ENCODE results near the gene YWHAH. TPM values are rescaled to one million over a fixed set of nuclear protein-coding genes. Genes with fewer than 3 reads are reported as not detected.

Gene YWHAH
- total RNA-seq, 2 experiments from 2014 or later: 224 to 254 TPM

DNA sequence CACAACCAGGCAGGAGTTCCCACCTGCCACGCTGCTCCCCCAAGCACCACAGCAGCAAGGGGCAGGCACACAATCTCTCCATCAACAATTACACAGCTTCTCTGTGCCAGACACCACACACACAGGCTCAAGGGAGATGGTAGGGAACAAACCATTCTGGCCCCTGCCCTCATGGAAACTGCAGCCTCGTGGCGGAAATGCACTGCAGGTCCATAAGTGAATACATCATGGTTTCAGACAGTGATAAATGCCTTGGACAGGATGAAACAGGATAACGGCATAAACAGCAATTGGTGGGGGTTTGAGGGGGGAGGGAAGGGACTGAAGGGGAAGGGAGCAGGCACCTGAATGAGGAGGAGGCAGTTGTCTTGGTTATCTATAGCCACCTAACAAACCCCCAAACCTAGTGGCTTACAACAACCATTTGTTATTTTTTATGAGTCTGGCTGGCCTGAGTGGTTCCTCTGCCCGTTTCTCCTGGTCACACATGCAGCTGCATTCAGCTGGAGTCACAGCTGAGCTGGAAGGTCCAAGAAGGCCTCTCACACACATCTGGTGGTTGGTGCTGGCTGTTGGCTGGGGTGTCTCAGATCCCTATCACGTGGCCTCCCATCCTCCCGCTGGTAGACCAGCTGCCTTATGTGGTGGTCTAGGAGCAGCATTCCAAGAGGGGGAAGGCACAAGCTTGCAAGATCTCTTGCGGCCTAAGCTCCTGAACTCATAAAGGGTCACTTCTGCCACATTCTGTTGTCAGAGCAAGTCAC lies 15.0 kb upstream of the YWHAH start:
- ATAC-seq (no peak), DNase-seq (no peak)
- H3K9me3 Mint-ChIP-seq (ENCODE audit: low read depth): no peaks in the 10 kb centered on the region
- peaks cover 29% of the 10 kb centered on the region for H3K27me3 Mint-ChIP-seq
- peaks cover 3% of the 10 kb centered on the region for H3K4me1 Mint-ChIP-seq
- CTCF ChIA-PET: interaction anchor here (1.8 kb wide), 1 partner anchor 14 kb away, joined by 6 read pairs; no protein-coding TSS in a partner anchor
- H3K27ac Mint-ChIP-seq: no peak overlapping the region
- no peaks in the 10 kb centered on the region for H3K36me3 Mint-ChIP-seq
- H3K4me3 Mint-ChIP-seq: no peak overlapping the region

DNA sequence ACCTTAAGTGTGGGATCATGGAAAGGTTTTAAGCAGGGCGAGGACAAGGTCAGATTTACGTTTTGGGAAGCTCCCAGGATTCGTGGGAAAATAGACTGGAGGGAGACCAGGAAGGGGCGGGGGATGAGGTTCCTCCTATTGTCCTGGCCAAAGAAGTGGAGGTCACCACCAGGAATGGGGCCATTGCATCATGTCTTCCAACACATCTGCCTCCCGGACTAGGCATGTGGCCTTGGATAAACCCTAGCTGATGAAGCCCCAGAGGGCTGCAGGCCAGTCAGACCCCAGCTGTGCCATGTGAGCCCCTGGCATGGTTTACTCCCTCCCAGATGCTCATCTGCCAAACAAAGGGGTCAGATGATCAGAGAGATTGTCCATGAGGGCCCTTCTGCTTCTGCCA lies 11.5 kb upstream of the YWHAH start:
- H3K27ac Mint-ChIP-seq: no peak overlapping the region
- ATAC-seq (no peak), DNase-seq (no peak)
- H3K4me1 Mint-ChIP-seq: peaks cover 3% of the 10 kb centered on the region
- H3K36me3 Mint-ChIP-seq: no peaks in the 10 kb centered on the region
- H3K4me3 Mint-ChIP-seq: no peak overlapping the region
- no peaks in the 10 kb centered on the region for H3K9me3 Mint-ChIP-seq (ENCODE audit: low read depth)
- CTCF ChIA-PET: interaction anchor here (1.1 kb wide), 1 partner anchor 37 kb away, joined by 3 read pairs; no protein-coding TSS in a partner anchor
- H3K27me3 Mint-ChIP-seq: peaks cover 14% of the 10 kb centered on the region

DNA sequence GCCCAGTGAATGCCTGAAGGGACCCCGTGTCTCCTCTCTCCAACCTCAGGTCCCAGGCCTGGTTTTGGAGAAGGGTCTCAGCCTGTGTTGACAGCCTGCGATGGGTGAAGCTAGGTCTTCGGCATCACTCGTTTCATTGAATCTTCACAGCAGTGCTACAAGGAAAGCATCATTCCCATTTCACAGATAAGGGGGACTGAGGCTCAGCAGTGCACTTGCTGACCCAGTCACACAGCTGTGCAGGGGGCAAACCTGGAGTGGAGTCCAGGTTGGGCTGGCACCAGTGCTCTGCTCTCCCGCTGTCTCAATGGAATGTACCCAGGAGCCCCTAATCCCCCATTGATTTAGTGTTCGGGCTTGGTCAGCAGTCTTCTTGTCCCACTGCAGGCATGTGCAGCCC lies 10.9 kb upstream of the YWHAH start:
- Mint-ChIP-seq H3K9me3 (ENCODE audit: low read depth) (no peaks in the 10 kb centered on the region), H3K27ac (no peak overlapping the region), H3K4me3 (no peak overlapping the region), H3K36me3 (no peaks in the 10 kb centered on the region), H3K4me1 (peaks cover 3% of the 10 kb centered on the region), H3K27me3 (peaks cover 11% of the 10 kb centered on the region)
- ATAC-seq (no peak), DNase-seq (no peak)
- CTCF ChIA-PET: no interaction called here

- peaks cover 3% of the 10 kb centered on the region for H3K4me1 Mint-ChIP-seq
- no peaks in the 10 kb centered on the region for H3K36me3 Mint-ChIP-seq
- H3K27me3 Mint-ChIP-seq: peaks cover 8% of the 10 kb centered on the region
- H3K9me3 Mint-ChIP-seq (ENCODE audit: low read depth): no peaks in the 10 kb centered on the region
- DNase-seq (no peak), ATAC-seq (no peak)
- no peak overlapping the region for H3K27ac Mint-ChIP-seq
- H3K4me3 Mint-ChIP-seq: no peak overlapping the region
- CTCF ChIA-PET: interaction anchor here (0.8 kb wide), 1 partner anchor 149 kb away, joined by 3 read pairs; no protein-coding TSS in a partner anchor
These were observed 10.4 kb upstream of the YWHAH start for GRCh38 chr22:31933816-31934482.

- no peaks in the 10 kb centered on the region for H3K9me3 Mint-ChIP-seq (ENCODE audit: low read depth)
- H3K36me3 Mint-ChIP-seq: no peaks in the 10 kb centered on the region
- no peak overlapping the region for H3K27ac Mint-ChIP-seq
- ATAC-seq (no peak), DNase-seq (no peak)
- CTCF ChIA-PET: interaction anchor here (0.7 to 1.0 kb wide), 2 partner anchors 34 to 1354 kb away, joined by 3 to 4 read pairs; no protein-coding TSS in a partner anchor
- no peak overlapping the region for H3K4me3 Mint-ChIP-seq
- H3K4me1 Mint-ChIP-seq: peaks cover 3% of the 10 kb centered on the region
- peaks cover 5% of the 10 kb centered on the region for H3K27me3 Mint-ChIP-seq
These were observed 8.2 kb upstream of the YWHAH start for GRCh38 chr22:31935961-31936635.

DNA sequence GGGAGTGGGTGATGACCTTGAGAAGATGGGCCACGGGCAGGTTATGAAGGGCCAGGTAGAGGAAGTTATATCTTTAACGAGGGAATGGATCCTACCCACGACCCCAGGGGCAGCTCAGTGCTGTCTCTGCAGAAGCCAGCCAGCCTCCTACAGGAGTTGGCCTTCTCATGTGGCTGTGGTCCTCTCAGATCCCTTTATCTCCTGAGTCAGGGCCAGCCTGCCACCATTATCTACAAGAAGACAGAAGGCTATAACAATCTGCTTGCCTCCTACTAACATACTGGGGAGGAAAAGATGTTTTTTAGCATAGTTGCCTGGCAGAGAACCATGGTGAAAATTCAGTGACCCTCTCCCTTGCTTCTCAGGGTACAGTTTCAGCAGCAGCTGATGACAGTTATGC lies 7.0 kb upstream of the YWHAH start:
- Mint-ChIP-seq H3K4me1 (peaks cover 3% of the 10 kb centered on the region), H3K27ac (no peak overlapping the region), H3K27me3 (peaks cover 5% of the 10 kb centered on the region), H3K9me3 (ENCODE audit: low read depth) (no peaks in the 10 kb centered on the region), H3K4me3 (no peak overlapping the region), H3K36me3 (no peaks in the 10 kb centered on the region)
- ATAC-seq (no peak), DNase-seq (no peak)
- CTCF ChIA-PET: no interaction called here

DNA sequence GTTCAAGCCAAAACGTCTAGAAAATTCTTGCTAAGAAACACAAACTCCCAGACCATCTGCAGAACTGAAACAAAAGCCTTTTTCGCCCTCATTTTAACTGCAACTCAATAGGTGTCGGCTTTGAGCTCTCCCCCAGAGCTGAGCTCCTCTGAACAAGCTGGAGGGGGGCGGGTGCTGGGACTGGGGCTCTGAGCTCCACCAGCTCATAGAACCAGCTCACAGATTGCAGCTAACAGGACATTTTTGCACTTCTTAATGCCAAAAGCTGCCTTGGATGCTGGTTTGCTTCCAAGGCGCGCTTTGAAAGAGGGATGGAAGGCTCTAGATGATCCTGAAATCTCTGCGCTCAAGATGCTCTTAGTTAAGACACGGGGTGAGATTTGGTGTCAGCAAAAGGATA lies 6.0 kb upstream of the YWHAH start:
- Mint-ChIP-seq H3K27ac (no peak overlapping the region), H3K9me3 (ENCODE audit: low read depth) (no peaks in the 10 kb centered on the region)
- CTCF ChIA-PET: no interaction called here

GRCh38 chr22:31940506-31940905 lies 3.8 kb upstream of the YWHAH start:
- Mint-ChIP-seq H3K27ac (no peak overlapping the region), H3K9me3 (ENCODE audit: low read depth) (no peaks in the 10 kb centered on the region), H3K27me3 (peaks cover 5% of the 10 kb centered on the region), H3K4me3 (no peak overlapping the region), H3K36me3 (no peaks in the 10 kb centered on the region), H3K4me1 (peaks cover 13% of the 10 kb centered on the region)
- CTCF ChIA-PET: interaction anchor here (0.6 kb wide), 1 partner anchor 617 kb away, joined by 3 read pairs; no protein-coding TSS in a partner anchor
- no peak for DNase-seq
- ATAC-seq: no peak

More for the DNA sequence above, 6.0 kb upstream of the YWHAH start:
- DNase-seq: no peak
- Mint-ChIP-seq H3K27me3 (peaks cover 5% of the 10 kb centered on the region), H3K4me1 (peaks cover 9% of the 10 kb centered on the region), H3K36me3 (no peaks in the 10 kb centered on the region), H3K4me3 (no peak overlapping the region)
- no peak for ATAC-seq

GRCh38 chr22:31942091-31942490 lies 2.2 kb upstream of the YWHAH start:
- Mint-ChIP-seq H3K4me1 (peaks cover 16% of the 10 kb centered on the region), H3K27ac (no peak overlapping the region), H3K27me3 (peaks cover 3% of the 10 kb centered on the region), H3K9me3 (ENCODE audit: low read depth) (no peaks in the 10 kb centered on the region), H3K4me3 (no peak overlapping the region), H3K36me3 (peaks cover 2% of the 10 kb centered on the region)
- CTCF ChIA-PET: interaction anchor here (0.7 to 1.8 kb wide), 5 partner anchors 13 to 469 kb away, joined by 3 to 6 read pairs (median 3); no protein-coding TSS in a partner anchor
- DNase-seq (no peak), ATAC-seq (no peak)

- H3K27me3 Mint-ChIP-seq: no peaks in the 10 kb centered on the region
These were observed 943 bp upstream of the YWHAH start for GRCh38 chr22:31943206-31943977.

DNA sequence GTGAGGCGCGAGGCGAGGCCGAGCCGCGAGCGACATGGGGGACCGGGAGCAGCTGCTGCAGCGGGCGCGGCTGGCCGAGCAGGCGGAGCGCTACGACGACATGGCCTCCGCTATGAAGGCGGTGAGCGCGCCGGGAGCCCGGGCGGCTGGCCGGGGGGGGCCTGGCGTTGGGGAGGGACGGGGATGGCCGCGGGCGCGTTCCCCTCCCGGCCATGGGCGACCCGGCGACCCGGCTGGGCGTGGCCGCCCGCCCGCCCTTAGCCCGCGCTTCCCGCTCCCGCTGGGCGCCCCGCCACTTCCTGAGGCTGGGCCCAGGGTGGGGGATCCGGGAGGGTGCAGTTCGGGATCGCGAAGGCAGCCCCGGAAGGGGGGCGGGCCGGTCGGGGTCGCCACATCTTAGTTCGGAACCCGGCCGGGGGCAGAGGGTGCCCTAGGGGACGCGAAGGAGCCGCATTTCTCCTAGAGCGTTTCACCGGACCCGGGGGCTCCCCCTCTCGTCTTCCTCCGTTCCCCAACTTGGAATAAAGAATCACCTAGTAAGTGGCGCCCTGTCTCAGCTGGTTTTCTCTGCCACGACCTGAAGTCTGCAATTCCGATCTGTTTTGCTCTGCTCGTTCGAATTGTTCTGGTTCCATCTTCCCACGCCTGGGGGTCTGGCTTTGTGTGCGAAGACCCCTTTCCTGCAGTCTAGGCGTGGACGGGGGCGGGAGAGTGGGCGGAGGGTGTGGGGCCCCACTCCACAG lies 536 bp downstream of the YWHAH start:
- Mint-ChIP-seq H3K4me1 (peaks cover 38% of the 10 kb centered on the region), H3K36me3 (peaks cover 25% of the 10 kb centered on the region), H3K4me3 (no peak overlapping the region), H3K9me3 (ENCODE audit: low read depth) (no peaks in the 10 kb centered on the region), H3K27me3 (no peaks in the 10 kb centered on the region), H3K27ac (peak overlapping the region; percentile 35)
- DNase-seq (peak; percentile 55), ATAC-seq (peak; percentile 24)
- CTCF ChIA-PET: interaction anchor here (0.7 to 4.2 kb wide), 5 partner anchors 10 to 280 kb away, joined by 3 to 39 read pairs (median 6); no protein-coding TSS in a partner anchor

More at GRCh38 chr22:31943206-31943977, 943 bp upstream of the YWHAH start:
- no peak overlapping the region for H3K4me3 Mint-ChIP-seq
- ATAC-seq: no peak
- H3K36me3 Mint-ChIP-seq: peaks cover 14% of the 10 kb centered on the region
- H3K9me3 Mint-ChIP-seq (ENCODE audit: low read depth): no peaks in the 10 kb centered on the region
- no peak for DNase-seq
- peaks cover 26% of the 10 kb centered on the region for H3K4me1 Mint-ChIP-seq
- CTCF ChIA-PET: interaction anchor here (1.0 to 1.8 kb wide), 4 partner anchors 15 to 455 kb away, joined by 3 to 6 read pairs (median 4); no protein-coding TSS in a partner anchor
- peak overlapping the region; percentile 88 for H3K27ac Mint-ChIP-seq

- peak; percentile 47 for DNase-seq
- ATAC-seq: no peak
- peaks cover 29% of the 10 kb centered on the region for H3K36me3 Mint-ChIP-seq
- no peak overlapping the region for H3K4me3 Mint-ChIP-seq
- no peak overlapping the region for H3K27ac Mint-ChIP-seq
- H3K4me1 Mint-ChIP-seq: peaks cover 42% of the 10 kb centered on the region
- H3K9me3 Mint-ChIP-seq (ENCODE audit: low read depth): no peaks in the 10 kb centered on the region
- H3K27me3 Mint-ChIP-seq: no peaks in the 10 kb centered on the region
- CTCF ChIA-PET: interaction anchor here (1.5 to 4.2 kb wide), 4 partner anchors 11 to 280 kb away, joined by 4 to 39 read pairs (median 12); no protein-coding TSS in a partner anchor
These were observed 1.1 kb downstream of the YWHAH start for GRCh38 chr22:31945443-31945855.
